HG03025 (cell line): ENCODE measurements around the gene DDIT3.
"Not testable (repeated sequence)": the region's sequence is repeated elsewhere in the genome, so short reads cannot be mapped to it uniquely, and the experiment has no call there.

ENCODE experiments used
- ATAC-seq: cut with Tn5 transposase; IDR thresholded peaks from one replicate; pipeline ENCODE4 v1.9.1; 2021; ENCODE audit warnings: mild to moderate bottlenecking, moderate library complexity; ENCODE audit not compliant: unreplicated experiment, low FRiP score

The DDIT3 gene

GRCh38 chr12:57526477-57527126, 6.3 kb upstream of the DDIT3 start:
- ATAC-seq = no peak

- no peak for ATAC-seq
Observed at GRCh38 chr12:57525615-57526383, 5.5 kb upstream of the DDIT3 start.

GRCh38 chr12:57524814-57525614, 4.7 kb upstream of the DDIT3 start:
- no peak for ATAC-seq

GRCh38 chr12:57523706-57524614, 3.6 kb upstream of the DDIT3 start:
- ATAC-seq = no peak

- no peak for ATAC-seq
Observed at GRCh38 chr12:57522887-57523705, 2.8 kb upstream of the DDIT3 start.

GRCh38 chr12:57522011-57522886, 1.9 kb upstream of the DDIT3 start, which contains the start of gene MBD6:
MBD6 (plus strand) TSS chr12:57522824; CDS start chr12:57524304, 1,480 bp downstream.
- ATAC-seq = peak; percentile 32

- ATAC-seq = no peak
Observed at GRCh38 chr12:57521525-57522010, 1.3 kb upstream of the DDIT3 start.

- no peak for ATAC-seq
Observed at GRCh38 chr12:57519796-57520052, 590 bp downstream of the DDIT3 start.

GRCh38 chr12:57518920-57519795, 1.2 kb downstream of the DDIT3 start:
- no peak for ATAC-seq

GRCh38 chr12:57518176-57518919, 2.0 kb downstream of the DDIT3 start:
- ATAC-seq = no peak

- not testable (repeated sequence) for ATAC-seq
Observed at GRCh38 chr12:57517718-57518117, 2.6 kb downstream of the DDIT3 start.

- no peak for ATAC-seq
Observed at GRCh38 chr12:57517187-57517586, 3.1 kb downstream of the DDIT3 start.

- no peak for ATAC-seq
Observed at GRCh38 chr12:57516617-57517153, 3.6 kb downstream of the DDIT3 start.

GRCh38 chr12:57515934-57516541, 4.3 kb downstream of the DDIT3 start:
- ATAC-seq = no peak

GRCh38 chr12:57515408-57515933, 4.8 kb downstream of the DDIT3 start:
- ATAC-seq = no peak
